ENCODE results near the gene ZDHHC11.
"Not testable (repeated sequence)": the region's sequence is repeated elsewhere in the genome, so short reads cannot be mapped to it uniquely, and the experiment has no call there.

ZDHHC11 gene

DNA sequence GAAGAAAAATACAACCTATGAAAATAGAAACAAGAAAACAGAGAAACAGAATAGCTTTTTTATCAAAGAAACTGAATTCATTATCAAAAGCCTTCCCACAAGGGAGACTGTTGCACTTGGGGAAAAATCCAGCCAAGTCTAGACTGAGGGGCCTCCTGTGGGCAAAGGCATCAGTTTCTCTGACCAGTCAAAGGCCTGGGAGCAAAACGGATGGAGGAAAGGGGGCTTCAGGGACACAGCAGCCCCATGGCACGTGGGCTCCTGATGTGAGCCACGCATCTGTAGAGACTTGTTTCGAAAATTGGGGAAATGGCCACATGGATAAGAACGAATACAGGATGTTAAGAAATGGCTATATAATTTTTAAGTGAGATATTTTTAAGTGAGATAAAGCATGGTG is 87.4 kb downstream of the ZDHHC11 start:
- no peak for DNase-seq (ENCODE audit: low read depth in 2 of 2, low spot score in 1 of 2)

DNA sequence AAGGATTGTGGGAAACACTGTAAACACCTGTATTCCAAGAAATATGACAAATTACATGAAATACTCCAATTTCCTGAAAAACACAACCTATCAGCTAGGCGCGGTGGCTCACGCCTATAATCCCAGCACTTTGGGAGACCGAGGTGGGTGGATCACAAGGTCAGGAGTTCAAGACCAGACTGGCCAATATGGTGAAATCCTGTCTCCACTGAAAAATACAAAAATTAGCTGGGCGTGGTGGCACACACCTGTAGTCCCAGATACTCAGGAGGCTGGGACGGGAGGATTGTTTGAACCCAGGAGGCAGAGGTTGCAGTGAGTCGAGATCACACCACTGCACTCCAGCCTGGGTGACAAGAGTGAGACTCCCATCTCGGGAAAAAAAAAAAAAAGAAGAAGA is 87.8 kb downstream of the ZDHHC11 start:
- DNase-seq (ENCODE audit: low read depth in 2 of 2, low spot score in 1 of 2), result not testable (repeated sequence)

GRCh38 chr5:761854-762710 is 88.7 kb downstream of the ZDHHC11 start:
- DNase-seq (ENCODE audit: low read depth in 2 of 2, low spot score in 1 of 2), result no peak

GRCh38 chr5:761059-761771 is 89.6 kb downstream of the ZDHHC11 start:
- no peak for DNase-seq (ENCODE audit: low read depth in 2 of 2, low spot score in 1 of 2)

DNA sequence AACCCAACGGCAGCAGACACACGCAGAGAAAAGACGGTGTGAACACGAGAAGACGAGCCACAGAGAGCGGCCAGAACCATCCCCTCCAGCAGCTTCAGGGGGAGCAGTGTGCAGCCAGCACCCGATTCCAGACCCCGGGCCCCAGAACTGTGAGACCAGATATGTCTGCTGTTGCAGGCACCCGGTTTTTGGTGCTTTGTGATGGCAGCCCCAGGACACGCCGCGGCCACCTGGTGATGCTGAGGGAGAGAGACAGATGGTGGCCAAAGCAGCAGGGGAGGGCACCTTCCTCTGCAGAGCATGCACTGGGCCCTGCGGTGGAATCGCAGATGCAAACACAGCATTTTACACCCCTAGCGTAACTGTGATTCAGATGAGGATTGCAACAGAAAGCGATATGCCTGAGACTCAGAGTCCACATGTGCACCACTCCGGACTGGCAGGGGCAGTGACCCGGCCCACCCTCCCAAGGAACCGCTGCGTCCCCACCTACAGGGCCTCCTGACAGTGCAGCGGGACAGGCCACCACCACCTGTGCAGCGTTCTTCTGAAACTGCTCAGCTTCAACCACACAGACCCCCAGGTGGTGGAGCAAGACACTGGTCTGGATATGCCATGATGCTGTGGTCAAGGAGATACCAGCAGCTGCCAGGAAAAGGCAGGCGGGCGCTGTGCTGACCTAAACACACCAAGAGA is 90.3 kb downstream of the ZDHHC11 start:
- DNase-seq (ENCODE audit: low read depth in 2 of 2, low spot score in 1 of 2), result no peak

DNA sequence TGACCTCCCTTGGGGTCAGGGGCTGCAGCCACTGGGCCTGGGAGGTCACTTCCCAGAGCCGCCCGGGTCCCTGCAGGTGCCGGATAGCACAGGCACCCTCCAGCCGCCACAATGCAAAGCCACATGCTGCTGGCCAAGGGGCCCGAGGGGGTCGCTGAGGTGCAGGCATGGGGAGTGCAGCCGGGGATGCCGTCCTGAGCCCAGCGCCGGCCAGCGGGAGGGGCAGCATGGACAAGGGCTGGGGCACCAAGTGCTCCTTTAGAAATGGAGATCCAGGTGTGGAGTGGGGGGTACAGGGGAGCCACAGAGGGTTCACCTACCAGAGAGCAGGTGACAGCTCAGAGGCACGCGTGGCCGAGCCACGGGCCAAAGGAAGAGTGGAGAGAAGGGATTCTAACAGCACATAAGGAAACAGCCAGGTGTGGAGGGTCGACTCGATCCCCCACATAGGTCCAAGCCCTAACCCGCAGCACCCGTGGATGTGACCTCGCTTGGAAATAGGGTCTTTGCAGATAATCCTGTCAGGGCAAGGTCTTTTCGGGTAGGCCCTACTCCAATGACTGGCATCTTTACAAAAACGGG is 90.9 kb downstream of the ZDHHC11 start:
- no peak for DNase-seq (ENCODE audit: low read depth in 2 of 2, low spot score in 1 of 2)

DNA sequence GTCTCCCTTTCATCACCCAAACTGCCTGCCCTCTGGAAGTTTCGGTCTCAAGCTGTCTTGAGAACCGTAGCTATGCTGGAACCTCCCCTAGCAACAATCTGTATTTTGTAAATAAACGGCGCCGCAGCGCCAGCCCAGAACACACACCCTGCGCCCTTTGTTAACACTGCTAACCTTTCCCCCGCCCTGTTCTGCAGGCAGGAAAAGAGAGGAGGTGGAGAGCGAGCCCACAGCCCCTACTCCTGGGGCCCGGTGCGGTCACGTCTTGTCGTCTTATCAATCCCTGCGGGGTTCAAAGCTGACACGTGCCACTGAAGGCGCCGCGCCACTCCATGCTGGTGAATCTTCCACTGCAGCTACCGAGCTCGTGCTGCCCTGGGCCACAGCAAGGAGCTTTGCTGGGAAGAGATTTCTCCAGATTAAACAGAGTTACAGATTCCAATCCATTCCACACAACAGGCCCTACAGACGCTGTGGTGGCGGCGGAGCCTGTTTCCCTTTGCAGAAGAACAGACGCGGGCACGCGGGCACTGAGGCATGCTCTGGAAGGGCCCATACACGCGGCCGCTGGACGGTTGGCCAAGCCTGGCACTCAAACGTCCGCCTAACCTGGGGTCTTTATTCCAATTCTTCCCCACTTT is 91.6 kb downstream of the ZDHHC11 start:
- no peak for DNase-seq (ENCODE audit: low read depth in 2 of 2, low spot score in 1 of 2)

DNA sequence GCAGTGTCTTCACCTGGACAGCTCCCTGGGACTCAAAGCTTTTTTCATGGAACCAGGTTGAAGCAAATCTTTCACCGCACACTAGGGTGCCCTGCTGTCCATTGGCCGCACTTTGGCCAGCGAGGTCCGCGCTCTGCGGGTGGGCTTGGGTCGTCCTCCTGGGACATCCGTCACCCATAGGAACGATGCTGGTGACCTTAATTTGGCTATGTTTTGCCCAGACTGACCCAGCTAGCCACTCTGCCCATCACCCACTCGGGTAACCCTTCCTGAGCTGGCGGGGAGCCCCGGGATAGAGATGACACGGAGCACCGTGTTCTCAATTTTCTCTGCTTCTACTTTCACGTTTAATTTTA is 92.1 kb downstream of the ZDHHC11 start:
- DNase-seq (ENCODE audit: low read depth in 2 of 2, low spot score in 1 of 2), result no peak

- DNase-seq (ENCODE audit: low read depth in 2 of 2, low spot score in 1 of 2), result no peak
Measured at GRCh38 chr5:757931-758697, 92.7 kb downstream of the ZDHHC11 start.

DNA sequence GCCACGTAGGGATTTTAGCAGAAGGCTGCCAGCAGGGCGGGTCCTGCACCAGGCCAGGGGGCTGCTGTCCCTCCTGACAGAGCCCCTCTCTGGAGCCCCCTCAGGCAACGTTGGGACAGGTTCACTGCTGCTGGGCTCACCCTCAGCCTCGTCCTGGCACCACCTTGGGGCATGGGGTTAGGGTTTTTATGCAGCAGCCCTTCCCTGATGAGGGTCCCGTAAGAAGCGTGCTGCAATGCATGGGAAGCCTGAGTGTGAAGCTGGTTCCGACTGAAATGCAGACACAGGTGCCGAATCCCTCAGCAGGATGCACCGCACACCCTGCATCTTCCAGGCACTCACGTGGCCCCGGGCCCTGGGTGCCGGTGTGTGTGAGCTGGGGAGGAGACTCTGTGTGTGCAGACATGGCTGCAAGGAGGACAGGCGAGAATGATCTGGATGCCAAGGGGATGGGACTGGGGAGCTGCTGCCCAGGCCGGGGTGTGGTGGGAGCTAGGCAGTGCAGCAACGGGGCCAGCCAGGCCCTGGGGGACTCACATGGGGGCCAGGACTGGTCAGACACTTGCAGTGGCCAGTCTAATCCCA is 93.3 kb downstream of the ZDHHC11 start:
- no peak for DNase-seq (ENCODE audit: low read depth in 2 of 2, low spot score in 1 of 2)

DNA sequence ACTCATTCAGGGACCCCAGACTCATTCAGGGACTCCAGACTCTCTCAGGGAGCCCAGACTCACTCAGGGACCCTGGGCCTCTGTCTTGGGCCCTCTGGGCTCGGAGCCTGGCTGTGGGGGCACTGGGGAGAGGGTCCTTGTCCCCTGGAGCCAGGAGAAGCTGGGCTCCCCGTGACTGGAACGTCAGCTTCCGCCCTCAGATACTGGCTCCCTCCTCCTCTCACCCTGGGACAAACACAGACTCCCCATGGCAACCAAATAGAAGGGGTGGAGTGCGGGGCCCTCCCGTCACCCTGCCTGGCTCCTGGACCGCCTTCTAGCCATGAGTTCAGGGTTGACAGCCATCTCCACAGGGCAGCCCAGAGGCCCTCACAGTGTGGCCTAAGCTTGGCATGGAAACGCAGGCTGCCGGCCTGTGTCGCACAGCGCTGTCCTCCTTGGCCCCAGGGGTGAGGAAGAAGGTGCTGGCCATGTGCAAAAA is 93.9 kb downstream of the ZDHHC11 start:
- no peak for DNase-seq (ENCODE audit: low read depth in 2 of 2, low spot score in 1 of 2)

DNA sequence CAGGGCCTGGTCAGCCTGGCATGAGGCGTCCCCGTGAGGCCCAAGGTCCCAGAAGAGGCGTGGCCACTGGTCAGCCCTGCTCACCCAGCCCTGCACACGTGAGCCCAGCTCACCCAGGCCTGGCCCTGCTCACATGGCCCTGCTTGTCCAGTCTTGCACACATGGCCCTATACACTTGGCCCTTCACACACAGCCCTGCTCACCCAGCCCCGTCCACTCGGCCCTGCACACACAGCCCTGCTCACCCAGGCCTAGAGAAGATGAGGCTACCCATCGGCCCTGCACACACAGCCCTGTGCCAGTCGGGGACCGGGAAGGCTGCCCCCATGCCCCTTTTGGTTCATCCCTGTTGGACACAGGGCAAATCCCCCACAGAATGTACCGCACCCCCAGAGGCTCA is 94.6 kb downstream of the ZDHHC11 start:
- DNase-seq (ENCODE audit: low read depth in 2 of 2, low spot score in 1 of 2), result no peak

- DNase-seq (ENCODE audit: low read depth in 2 of 2, low spot score in 1 of 2), result not testable (repeated sequence)
Measured at GRCh38 chr5:754143-754632, 96.6 kb downstream of the ZDHHC11 start.

DNA sequence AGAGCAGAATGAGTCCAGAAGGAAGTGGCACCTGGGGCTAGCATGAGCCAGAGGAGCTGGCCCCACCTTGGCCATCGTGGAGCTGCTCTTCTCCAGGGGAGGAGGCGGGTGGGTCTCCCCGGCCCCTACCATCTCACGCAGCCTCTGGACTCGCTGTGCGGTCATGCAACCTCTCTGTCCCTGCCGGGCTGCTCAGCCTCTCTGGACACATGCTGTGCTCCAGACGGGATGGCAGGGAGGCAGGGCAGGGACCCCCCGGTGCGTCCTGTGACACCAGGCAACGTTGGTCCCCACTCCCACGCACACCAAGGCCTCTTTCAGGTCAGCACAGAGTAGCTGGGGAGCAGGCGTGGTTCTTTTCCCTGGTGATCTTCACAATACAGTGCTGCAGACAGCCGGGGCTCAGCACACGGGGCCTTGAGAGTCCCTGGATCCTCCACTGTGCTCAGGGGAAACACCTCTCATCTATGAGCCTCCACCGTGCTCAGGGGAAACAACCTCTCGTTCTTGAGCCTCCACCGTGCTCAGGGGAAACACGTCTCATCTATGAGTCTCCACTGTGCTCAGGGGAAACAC is 97.1 kb downstream of the ZDHHC11 start:
- not testable (repeated sequence) for DNase-seq (ENCODE audit: low read depth in 2 of 2, low spot score in 1 of 2)

DNA sequence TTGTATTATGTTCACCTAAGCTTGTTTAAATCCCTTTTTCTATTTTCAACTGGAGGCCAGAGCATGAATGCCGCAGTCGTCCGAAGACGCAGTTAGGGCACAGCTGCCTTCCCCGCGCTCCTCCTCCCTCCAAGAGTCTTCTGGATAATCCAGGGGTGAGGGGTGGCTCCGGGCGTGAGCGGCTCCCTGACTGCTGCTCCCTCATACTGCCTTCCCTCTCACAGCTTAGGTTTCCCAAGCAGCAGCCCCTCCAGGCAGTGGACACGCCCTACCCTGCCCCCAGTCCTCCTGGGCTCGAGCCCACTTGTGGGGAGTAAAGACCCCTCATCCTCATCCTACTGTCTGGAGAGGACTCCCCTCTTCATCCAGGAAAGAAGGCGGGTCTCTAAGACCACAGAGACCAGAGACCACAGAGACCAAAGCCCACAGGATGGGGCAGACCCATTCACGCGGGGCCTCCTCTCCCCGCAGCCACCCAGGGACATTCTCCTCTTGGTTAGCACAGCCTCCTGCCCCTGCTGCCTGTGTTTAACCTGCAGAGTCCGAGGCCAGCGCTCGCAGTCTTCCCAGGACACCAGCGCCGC is 98.2 kb downstream of the ZDHHC11 start:
- not testable (repeated sequence) for DNase-seq (ENCODE audit: low read depth in 2 of 2, low spot score in 1 of 2)

DNA sequence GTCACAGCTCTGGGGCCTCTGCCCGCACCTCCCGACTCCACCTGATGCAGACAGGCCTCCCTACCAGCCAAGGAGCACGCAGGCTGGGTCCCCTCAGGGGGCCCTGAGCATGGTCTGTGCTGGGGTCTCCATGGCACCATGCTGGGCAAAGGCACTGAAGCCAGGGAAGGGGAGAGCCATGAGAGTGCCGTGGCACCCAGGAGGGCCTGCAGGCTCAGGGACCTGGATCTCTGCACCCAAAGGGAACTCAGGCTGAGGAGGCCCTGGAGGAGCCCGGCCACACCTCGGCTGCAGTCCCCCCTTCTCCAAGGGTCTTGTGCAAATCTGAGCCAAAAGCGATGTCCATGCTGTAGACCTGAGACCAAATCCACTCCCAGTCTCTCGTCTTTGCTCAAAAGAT is 98.8 kb downstream of the ZDHHC11 start:
- DNase-seq (ENCODE audit: low read depth in 2 of 2, low spot score in 1 of 2), result not testable (repeated sequence)

DNA sequence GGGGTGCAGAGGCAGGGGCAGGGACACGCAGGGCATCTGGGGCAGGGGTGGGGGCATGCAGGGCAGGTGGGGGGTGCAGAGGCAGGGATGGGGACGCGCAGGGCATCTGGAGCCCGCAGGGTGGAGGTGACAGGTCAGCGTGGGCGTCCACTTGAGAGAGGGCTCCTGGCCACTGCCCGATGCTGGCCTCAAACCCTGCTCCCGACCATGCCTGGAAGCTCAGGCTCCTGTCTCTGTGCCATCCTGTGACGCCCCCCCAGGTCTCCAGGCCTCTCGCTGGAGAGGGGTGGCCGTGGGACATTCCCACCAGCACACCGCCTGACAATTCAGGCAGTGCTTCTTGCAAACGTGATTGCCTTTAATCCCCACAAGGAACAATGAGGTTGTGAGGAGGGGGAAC is 99.3 kb downstream of the ZDHHC11 start:
- no peak for DNase-seq (ENCODE audit: low read depth in 2 of 2, low spot score in 1 of 2)

GRCh38 chr5:750226-750625 is 100.6 kb downstream of the ZDHHC11 start:
- DNase-seq (ENCODE audit: low read depth in 2 of 2, low spot score in 1 of 2), result not testable (repeated sequence)

DNA sequence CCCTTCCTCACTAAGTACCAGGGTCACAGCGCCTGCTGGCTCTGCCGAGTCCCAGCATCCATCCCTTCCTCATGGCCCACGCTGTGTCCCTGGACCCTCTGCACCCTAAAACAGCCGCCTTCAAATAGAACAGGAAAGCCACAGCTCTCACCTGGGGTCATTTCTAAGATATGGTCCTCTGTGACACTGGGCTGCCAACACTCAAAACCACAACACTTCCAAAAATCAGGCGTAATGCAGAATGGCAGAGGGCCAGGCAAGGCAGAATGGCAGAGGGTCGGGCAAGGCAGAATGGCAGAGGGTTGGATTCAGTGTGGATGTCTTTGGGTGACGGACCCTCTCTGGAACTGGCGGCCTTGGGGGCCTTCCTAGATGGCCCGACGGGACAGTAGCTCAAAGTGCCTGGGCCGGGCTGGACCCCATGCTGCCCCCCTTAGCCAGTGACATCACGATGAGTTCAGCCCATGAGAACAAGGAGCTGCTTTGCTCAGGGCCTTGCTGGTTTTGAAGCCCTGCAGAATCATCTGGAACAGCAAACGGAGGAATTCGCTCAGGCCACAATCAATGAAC is 101.6 kb downstream of the ZDHHC11 start:
- no peak for DNase-seq (ENCODE audit: low read depth in 2 of 2, low spot score in 1 of 2)
